HEK293 (cell line): ENCODE measurements around the gene OR5W2.

Experiments
- CTCF ChIP-seq: fragments of 450-650 bp; formaldehyde crosslinking; IDR thresholded peaks from 2 replicates; pipeline ENCODE4 v1.5.1; 2016; ENCODE audit warnings: missing biosample characterization, missing genetic modification characterization
- INSM2 ChIP-seq: fragments of 450-650 bp; formaldehyde crosslinking; IDR thresholded peaks from 2 replicates; pipeline ENCODE4 v1.5.1; 2016; ENCODE audit warnings: missing biosample characterization, missing genetic modification characterization
- RBAK ChIP-seq: fragments of 450-650 bp; formaldehyde crosslinking; IDR thresholded peaks from 2 replicates; pipeline ENCODE4 v1.5.1; 2016; ENCODE audit warnings: missing biosample characterization, missing genetic modification characterization
- TCF7L2 ChIP-seq: IDR thresholded peaks from 2 replicates; pipeline ENCODE4 v1.6.1; 2011; ENCODE audit warnings: low read depth, mild to moderate bottlenecking, inconsistent platforms, low read length, moderate library complexity, borderline replicate concordance
- ZBTB20 ChIP-seq: fragments of 450-650 bp; formaldehyde crosslinking; IDR thresholded peaks from 2 replicates; pipeline ENCODE4 v1.5.1; 2016; ENCODE audit warnings: missing biosample characterization, missing genetic modification characterization
- ZBTB21 ChIP-seq: fragments of 450-650 bp; formaldehyde crosslinking; IDR thresholded peaks from 2 replicates; pipeline ENCODE4 v1.5.1; 2017; ENCODE audit warnings: missing biosample characterization, missing genetic modification characterization
- ZNF16 ChIP-seq: fragments of 450-650 bp; formaldehyde crosslinking; IDR thresholded peaks from 2 replicates; pipeline ENCODE4 v1.5.1; 2016; ENCODE audit warnings: low read depth, missing biosample characterization, missing genetic modification characterization
- ZNF341 ChIP-seq: fragments of 450-650 bp; formaldehyde crosslinking; IDR thresholded peaks from 2 replicates; pipeline ENCODE4; 2016; ENCODE audit warnings: low read depth, missing biosample characterization, missing genetic modification characterization
- ZNF843 ChIP-seq: fragments of 450-650 bp; formaldehyde crosslinking; IDR thresholded peaks from 2 replicates; pipeline ENCODE4 v1.5.1; 2016; ENCODE audit warnings: missing biosample characterization, missing genetic modification characterization

GRCh38 chr11:55936300-55936699, 21.9 kb upstream of the OR5W2 start, which contains the start of gene OR5I1:
- TF ChIP-seq ZNF341 (tag by site-specific recombination) (no peak), ZNF16 (tag by site-specific recombination) (no peak), TCF7L2 (no peak), ZBTB20 (tag by site-specific recombination) (no peak), ZBTB21 (no peak), RBAK (no peak), CTCF (tag by site-specific recombination) (no peak), INSM2 (tag by site-specific recombination) (no peak), ZNF843 (no peak)
